ENCODE data around the gene LAGE3.
A peak's percentile ranks its signal among the peaks of the same experiment; 100 is the strongest.

The LAGE3 gene

GRCh38 chrX:154462396-154462795 is 16.7 kb downstream of the LAGE3 start:
- Histone ChIP-seq H3K27me3 (replicated peaks; ENCODE audit: control insufficient read depth, insufficient read depth, low read length) (no peaks in the 10 kb centered on the region), H3K9ac (ENCODE audit: low read length) (no peak overlapping the region), H3K36me3 (ENCODE audit: control insufficient read depth, insufficient read depth, low read length, severe bottlenecking) (peaks cover 51% of the 10 kb centered on the region), H3K4me1 (ENCODE audit: control insufficient read depth, insufficient read depth, low read length) (no peaks in the 10 kb centered on the region), H3K4me3 (ENCODE audit: low read length) (no peak overlapping the region), H3K9me3 (ENCODE audit: control insufficient read depth, low read length) (no peaks in the 10 kb centered on the region)
- DNase-seq (ENCODE audit: low read depth): no peak

- no peak for DNase-seq (ENCODE audit: low read depth)
- Histone ChIP-seq H3K9me3 (ENCODE audit: control insufficient read depth, low read length) (no peaks in the 10 kb centered on the region), H3K27me3 (replicated peaks; ENCODE audit: control insufficient read depth, insufficient read depth, low read length) (no peaks in the 10 kb centered on the region), H3K9ac (ENCODE audit: low read length) (peak overlapping the region; percentile 64), H3K4me1 (ENCODE audit: control insufficient read depth, insufficient read depth, low read length) (no peaks in the 10 kb centered on the region), H3K36me3 (ENCODE audit: control insufficient read depth, insufficient read depth, low read length, severe bottlenecking) (peaks cover 35% of the 10 kb centered on the region), H3K4me3 (ENCODE audit: low read length) (peak overlapping the region; percentile 84)
Measured at GRCh38 chrX:154460326-154460725, 18.8 kb downstream of the LAGE3 start.

- Histone ChIP-seq H3K36me3 (ENCODE audit: control insufficient read depth, insufficient read depth, low read length, severe bottlenecking) (peaks cover 32% of the 10 kb centered on the region), H3K4me1 (ENCODE audit: control insufficient read depth, insufficient read depth, low read length) (no peaks in the 10 kb centered on the region), H3K4me3 (ENCODE audit: low read length) (peak overlapping the region; percentile 84), H3K9ac (ENCODE audit: low read length) (peak overlapping the region; percentile 64), H3K9me3 (ENCODE audit: control insufficient read depth, low read length) (no peaks in the 10 kb centered on the region), H3K27me3 (replicated peaks; ENCODE audit: control insufficient read depth, insufficient read depth, low read length) (no peaks in the 10 kb centered on the region)
- DNase-seq (ENCODE audit: low read depth): peak; percentile 31
Measured at GRCh38 chrX:154459832-154460231, 19.2 kb downstream of the LAGE3 start.

GRCh38 chrX:154458954-154459778 is 19.9 kb downstream of the LAGE3 start:
- Histone ChIP-seq H3K4me3 (ENCODE audit: low read length) (peak overlapping the region; percentile 84), H3K4me1 (ENCODE audit: control insufficient read depth, insufficient read depth, low read length) (no peaks in the 10 kb centered on the region), H3K9me3 (ENCODE audit: control insufficient read depth, low read length) (no peaks in the 10 kb centered on the region), H3K27me3 (replicated peaks; ENCODE audit: control insufficient read depth, insufficient read depth, low read length) (no peaks in the 10 kb centered on the region), H3K36me3 (ENCODE audit: control insufficient read depth, insufficient read depth, low read length, severe bottlenecking) (peaks cover 28% of the 10 kb centered on the region), H3K9ac (ENCODE audit: low read length) (peak overlapping the region; percentile 90)
- DNase-seq (ENCODE audit: low read depth): peak; percentile 56

- peak; percentile 74 for DNase-seq (ENCODE audit: low read depth)
- H3K27me3 ChIP-seq (replicated peaks; ENCODE audit: control insufficient read depth, insufficient read depth, low read length): no peaks in the 10 kb centered on the region
- H3K36me3 ChIP-seq (ENCODE audit: control insufficient read depth, insufficient read depth, low read length, severe bottlenecking): peaks cover 22% of the 10 kb centered on the region
- H3K9me3 ChIP-seq (ENCODE audit: control insufficient read depth, low read length): no peaks in the 10 kb centered on the region
- H3K4me1 ChIP-seq (ENCODE audit: control insufficient read depth, insufficient read depth, low read length): no peaks in the 10 kb centered on the region
- peak within 1 kb of the TSS; percentile 90 for H3K9ac ChIP-seq (ENCODE audit: low read length)
- peak within 1 kb of the TSS; percentile 84 for H3K4me3 ChIP-seq (ENCODE audit: low read length)
Measured at GRCh38 chrX:154458116-154458953, 20.7 kb downstream of the LAGE3 start, which contains the start of gene PLXNA3. TSS of gene PLXNA3 (plus strand) at chrX:154458281. CDS start at chrX:154460184, 1,903 bp downstream.

- Histone ChIP-seq H3K36me3 (ENCODE audit: control insufficient read depth, insufficient read depth, low read length, severe bottlenecking) (peaks cover 21% of the 10 kb centered on the region), H3K27me3 (replicated peaks; ENCODE audit: control insufficient read depth, insufficient read depth, low read length) (no peaks in the 10 kb centered on the region), H3K4me3 (ENCODE audit: low read length) (peak overlapping the region; percentile 78), H3K9me3 (ENCODE audit: control insufficient read depth, low read length) (no peaks in the 10 kb centered on the region), H3K9ac (ENCODE audit: low read length) (peak overlapping the region; percentile 90), H3K4me1 (ENCODE audit: control insufficient read depth, insufficient read depth, low read length) (no peaks in the 10 kb centered on the region)
- peak; percentile 58 for DNase-seq (ENCODE audit: low read depth)
Measured at GRCh38 chrX:154457491-154458115, 21.5 kb downstream of the LAGE3 start.

- Histone ChIP-seq H3K4me1 (ENCODE audit: control insufficient read depth, insufficient read depth, low read length) (no peaks in the 10 kb centered on the region), H3K9ac (ENCODE audit: low read length) (no peak overlapping the region), H3K36me3 (ENCODE audit: control insufficient read depth, insufficient read depth, low read length, severe bottlenecking) (peaks cover 37% of the 10 kb centered on the region), H3K4me3 (ENCODE audit: low read length) (no peak overlapping the region), H3K27me3 (replicated peaks; ENCODE audit: control insufficient read depth, insufficient read depth, low read length) (no peaks in the 10 kb centered on the region), H3K9me3 (ENCODE audit: control insufficient read depth, low read length) (no peaks in the 10 kb centered on the region)
- DNase-seq (ENCODE audit: low read depth): no peak
Measured at GRCh38 chrX:154452823-154453222, 26.3 kb downstream of the LAGE3 start.

- no peak overlapping the region for H3K9ac ChIP-seq (ENCODE audit: low read length)
- no peaks in the 10 kb centered on the region for H3K9me3 ChIP-seq (ENCODE audit: control insufficient read depth, low read length)
- peaks cover 7% of the 10 kb centered on the region for H3K4me1 ChIP-seq (ENCODE audit: control insufficient read depth, insufficient read depth, low read length)
- H3K36me3 ChIP-seq (ENCODE audit: control insufficient read depth, insufficient read depth, low read length, severe bottlenecking): peaks cover 41% of the 10 kb centered on the region
- no peak for DNase-seq (ENCODE audit: low read depth)
- no peaks in the 10 kb centered on the region for H3K27me3 ChIP-seq (replicated peaks; ENCODE audit: control insufficient read depth, insufficient read depth, low read length)
- no peak overlapping the region for H3K4me3 ChIP-seq (ENCODE audit: low read length)
Measured at GRCh38 chrX:154450312-154450711, 28.8 kb downstream of the LAGE3 start.

- no peak for DNase-seq (ENCODE audit: low read depth)
- H3K9me3 ChIP-seq (ENCODE audit: control insufficient read depth, low read length): no peaks in the 10 kb centered on the region
- no peaks in the 10 kb centered on the region for H3K27me3 ChIP-seq (replicated peaks; ENCODE audit: control insufficient read depth, insufficient read depth, low read length)
- no peak overlapping the region for H3K9ac ChIP-seq (ENCODE audit: low read length)
- H3K4me3 ChIP-seq (ENCODE audit: low read length): no peak overlapping the region
- peaks cover 41% of the 10 kb centered on the region for H3K36me3 ChIP-seq (ENCODE audit: control insufficient read depth, insufficient read depth, low read length, severe bottlenecking)
- H3K4me1 ChIP-seq (ENCODE audit: control insufficient read depth, insufficient read depth, low read length): peaks cover 13% of the 10 kb centered on the region
Measured at GRCh38 chrX:154449618-154450017, 29.5 kb downstream of the LAGE3 start.

GRCh38 chrX:154448484-154448883 is 30.6 kb downstream of the LAGE3 start:
- Histone ChIP-seq H3K27me3 (replicated peaks; ENCODE audit: control insufficient read depth, insufficient read depth, low read length) (no peaks in the 10 kb centered on the region), H3K9ac (ENCODE audit: low read length) (no peak overlapping the region), H3K36me3 (ENCODE audit: control insufficient read depth, insufficient read depth, low read length, severe bottlenecking) (peaks cover 41% of the 10 kb centered on the region), H3K9me3 (ENCODE audit: control insufficient read depth, low read length) (no peaks in the 10 kb centered on the region), H3K4me3 (ENCODE audit: low read length) (no peak overlapping the region), H3K4me1 (ENCODE audit: control insufficient read depth, insufficient read depth, low read length) (peaks cover 13% of the 10 kb centered on the region)
- no peak for DNase-seq (ENCODE audit: low read depth)

GRCh38 chrX:154446430-154446829 is 32.7 kb downstream of the LAGE3 start:
- DNase-seq (ENCODE audit: low read depth): no peak
- H3K4me1 ChIP-seq (ENCODE audit: control insufficient read depth, insufficient read depth, low read length): peaks cover 13% of the 10 kb centered on the region
- no peak overlapping the region for H3K4me3 ChIP-seq (ENCODE audit: low read length)
- peaks cover 40% of the 10 kb centered on the region for H3K36me3 ChIP-seq (ENCODE audit: control insufficient read depth, insufficient read depth, low read length, severe bottlenecking)
- no peaks in the 10 kb centered on the region for H3K27me3 ChIP-seq (replicated peaks; ENCODE audit: control insufficient read depth, insufficient read depth, low read length)
- H3K9me3 ChIP-seq (ENCODE audit: control insufficient read depth, low read length): no peaks in the 10 kb centered on the region
- H3K9ac ChIP-seq (ENCODE audit: low read length): no peak overlapping the region

Measured in adipocyte (in vitro differentiated cells).